OCI-LY1 (cell line): Measurements from ENCODE around the gene IPCEF1.

Experiments
- H2AFZ ChIP-seq: fragments of 200-600 bp; sonication (generic), shearing (Covaris generic); 2 replicates; pipeline ENCODE4 v1.6.0; 2014; ENCODE audit warnings: antibody characterized with exemption, mild to moderate bottlenecking, low read length
- H3F3A ChIP-seq: fragments of 200-600 bp; sonication (generic), shearing (Covaris generic); 2 replicates; pipeline ENCODE4 v1.6.0; 2014; ENCODE audit warnings: mild to moderate bottlenecking, antibody characterized with exemption, low read length, moderate library complexity; ENCODE audit not compliant: insufficient read depth
- H3K27ac ChIP-seq: fragments of 200-600 bp; sonication (generic); 2 replicates; pipeline ENCODE4 v1.5.1; 2014; ENCODE audit warnings: low read length, mixed run types, mild to moderate bottlenecking, low read depth; ENCODE audit not compliant: poor library complexity, severe bottlenecking
- H3K27me3 ChIP-seq: fragments of 200-600 bp; sonication (generic); 2 replicates; pipeline ENCODE4 v1.6.0; 2014; ENCODE audit warnings: antibody characterized with exemption, mild to moderate bottlenecking, low read length, moderate library complexity; ENCODE audit not compliant: insufficient read depth
- H3K36me3 ChIP-seq: fragments of 200-600 bp; sonication (generic); 2 replicates; pipeline ENCODE4 v1.6.1; 2014; ENCODE audit warnings: mild to moderate bottlenecking, antibody characterized with exemption, low read length, moderate library complexity, mixed read lengths; ENCODE audit not compliant: insufficient read depth
- H3K4me1 ChIP-seq: fragments of 200-600 bp; sonication (generic); 2 replicates; pipeline ENCODE4 v1.5.1; 2014; ENCODE audit warnings: mild to moderate bottlenecking, low read length, moderate library complexity; ENCODE audit not compliant: insufficient read depth, severe bottlenecking
- H3K4me2 ChIP-seq: fragments of 200-600 bp; sonication (generic), shearing (Covaris generic); 2 replicates; pipeline ENCODE4 v1.6.1; 2014; ENCODE audit warnings: low read length
- H3K4me3 ChIP-seq: fragments of 200-600 bp; sonication (generic); 2 replicates; pipeline ENCODE4 v1.5.1; 2014; ENCODE audit warnings: low read length, low read depth, mild to moderate bottlenecking, mixed read lengths; ENCODE audit not compliant: poor library complexity, severe bottlenecking
- H3K79me2 ChIP-seq: fragments of 200-600 bp; shearing (Covaris generic); 2 replicates; pipeline ENCODE4 v1.6.1; 2016; ENCODE audit warnings: mixed run types, low read length, mixed read lengths; ENCODE audit not compliant: insufficient read depth
- H3K9ac ChIP-seq: fragments of 200-600 bp; sonication (generic), shearing (Covaris generic); 2 replicates; pipeline ENCODE4 v1.6.1; 2014; ENCODE audit warnings: mild to moderate bottlenecking, low read length, mixed read lengths
- H3K9me2 ChIP-seq: fragments of 200-600 bp; sonication (generic), shearing (Covaris generic); 2 replicates; pipeline ENCODE4 v1.6.1; 2014; ENCODE audit warnings: low read depth, mild to moderate bottlenecking, low read length, mixed read lengths
- H3K9me3 ChIP-seq: fragments of 200-600 bp; shearing (Covaris generic); 2 replicates; pipeline ENCODE4 v1.6.1; 2014; ENCODE audit warnings: low read length, mixed read lengths
- H4K20me1 ChIP-seq: fragments of 200-600 bp; sonication (generic), shearing (Covaris generic); 2 replicates; pipeline ENCODE4 v1.6.0; 2016; ENCODE audit warnings: mild to moderate bottlenecking, low read length; ENCODE audit not compliant: insufficient read depth
- CTCF ChIP-seq: fragments of 200-600 bp; sonication (generic), shearing (Covaris generic); IDR thresholded peaks from 2 replicates; pipeline ENCODE4 v1.5.1; 2017; ENCODE audit warnings: mild to moderate bottlenecking, antibody characterized with exemption, low read length, moderate library complexity, mixed read lengths
- EZH2 ChIP-seq: fragments of 200-600 bp; sonication (generic), shearing (Covaris generic); IDR thresholded peaks from 2 replicates; pipeline ENCODE4 v1.8.0; 2017; ENCODE audit warnings: borderline replicate concordance, mixed run types, mild to moderate bottlenecking, antibody characterized with exemption, low read length, moderate library complexity, mixed read lengths

The IPCEF1 gene

GRCh38 chr6:154394571-154394970 is 38.0 kb upstream of the IPCEF1 start:
- no peak overlapping the region for H3K4me3 ChIP-seq
- H3K4me1 ChIP-seq = no peaks in the 10 kb centered on the region
- H2AFZ ChIP-seq = no peak overlapping the region
- H3K4me2 ChIP-seq = no peak overlapping the region
- no peaks in the 10 kb centered on the region for H3K9me2 ChIP-seq
- no peak overlapping the region for H3K27ac ChIP-seq
- H3K9me3 ChIP-seq = no peaks in the 10 kb centered on the region
- H3K27me3 ChIP-seq = no peaks in the 10 kb centered on the region
- H3F3A ChIP-seq = no peaks in the 10 kb centered on the region
- H4K20me1 ChIP-seq = no peaks in the 10 kb centered on the region
- no peaks in the 10 kb centered on the region for H3K79me2 ChIP-seq
- no peaks in the 10 kb centered on the region for H3K36me3 ChIP-seq
- TF ChIP-seq CTCF (no peak), EZH2 (no peak)
- H3K9ac ChIP-seq = no peak overlapping the region

- Histone ChIP-seq H3K9ac (no peak overlapping the region), H3K9me3 (no peaks in the 10 kb centered on the region), H2AFZ (no peak overlapping the region), H4K20me1 (no peaks in the 10 kb centered on the region), H3K27me3 (no peaks in the 10 kb centered on the region), H3K9me2 (no peaks in the 10 kb centered on the region), H3K4me3 (no peak overlapping the region), H3K79me2 (no peaks in the 10 kb centered on the region), H3K27ac (no peak overlapping the region), H3K4me1 (no peaks in the 10 kb centered on the region), H3K36me3 (no peaks in the 10 kb centered on the region), H3F3A (no peaks in the 10 kb centered on the region), H3K4me2 (no peak overlapping the region)
- TF ChIP-seq CTCF (no peak), EZH2 (no peak)
Observed at GRCh38 chr6:154390034-154390433, 33.4 kb upstream of the IPCEF1 start.

GRCh38 chr6:154388803-154389202 is 32.2 kb upstream of the IPCEF1 start:
- no peak overlapping the region for H3K27ac ChIP-seq
- H3K4me2 ChIP-seq = no peak overlapping the region
- no peaks in the 10 kb centered on the region for H3K27me3 ChIP-seq
- H3K79me2 ChIP-seq = no peaks in the 10 kb centered on the region
- H3K36me3 ChIP-seq = no peaks in the 10 kb centered on the region
- H3K4me1 ChIP-seq = no peaks in the 10 kb centered on the region
- no peak overlapping the region for H2AFZ ChIP-seq
- TF ChIP-seq CTCF (no peak), EZH2 (no peak)
- no peaks in the 10 kb centered on the region for H3F3A ChIP-seq
- H3K9me2 ChIP-seq = no peaks in the 10 kb centered on the region
- H3K4me3 ChIP-seq = no peak overlapping the region
- no peaks in the 10 kb centered on the region for H3K9me3 ChIP-seq
- no peak overlapping the region for H3K9ac ChIP-seq
- no peaks in the 10 kb centered on the region for H4K20me1 ChIP-seq
